HCT116 (cell line): ENCODE measurements around the gene SYNE3. TPM values are rescaled to one million over a fixed set of nuclear protein-coding genes. Genes with fewer than 3 reads are reported as not detected.

Experiments used
- ATAC-seq: fragments of 200-7000 bp; cut with Tn5 transposase; 2 replicates; pipeline ENCODE4 v1.9.1; 2020; ENCODE audit warnings: mild to moderate bottlenecking, moderate library complexity
- BruUV-seq: library from RNA; stranded (reverse); fragments of 400-500 nt; replicated peaks from 2 replicates; lab custom pipeline; 2021; lab: Mats Ljungman, UMichigan
- CTCF ChIA-PET: fragments of 300-600 bp; sonication (Branson Sonifier 250); formaldehyde crosslinking; loops from one replicate; lab custom pipeline; 2021; ENCODE audit warnings: antibody characterized with exemption; lab: Charles Lee
- POLR2A ChIA-PET: fragments of 300-600, 350-600 bp; sonication (Branson Sonifier 250); formaldehyde crosslinking; loops from one replicate; lab custom pipeline; 2021; ENCODE audit warnings: antibody characterized with exemption; lab: Charles Lee
- RAD21 ChIA-PET, 2 experiments: fragments of 300-600 bp; sonication (Branson Sonifier 250); formaldehyde crosslinking; loops; one replicate each; lab custom pipeline; 2023; ENCODE audit warnings: low total read pairs in 2 of 2; ENCODE audit not compliant: uncharacterized antibody in 2 of 2, unreplicated experiment in 2 of 2, low non-redundant PET in 1 of 2; lab: Charles Lee
- DNase-seq: peaks from one replicate; pipeline ENCODE4 v3.0.0-alpha.2; 2010; ENCODE audit warnings: low read depth, low spot score
- H2AFZ ChIP-seq: fragments of 200-600 bp; shearing (Covaris generic), sonication (generic); 2 replicates; pipeline ENCODE4 v1.6.1; 2017; ENCODE audit warnings: low read depth, mixed run types, mixed read lengths, antibody characterized with exemption, low read length; ENCODE audit not compliant: poor library complexity, severe bottlenecking
- H3K27ac ChIP-seq: 2 replicates; pipeline ENCODE4 v1.5.1; 2012; ENCODE audit warnings: low read depth, low read length
- H3K27me3 ChIP-seq: fragments of 200-600 bp; sonication (generic); 2 replicates; pipeline ENCODE4 v1.6.1; 2016; ENCODE audit warnings: mixed run types, low read length, mixed read lengths; ENCODE audit not compliant: insufficient read depth
- H3K36me3 ChIP-seq, 2 experiments: fragments of 200-500 bp in 1 of 2; fragments of 200-600 bp in 1 of 2; sonication (Bioruptor generic) in 1 of 2; sonication (generic) in 1 of 2; 2 replicates each; pipeline versions ENCODE4 v1.5.1 to v1.6.1; 2014 to 2016; ENCODE audit warnings: low read length in 2 of 2, inconsistent platforms in 1 of 2, mixed read lengths in 1 of 2, mixed run types in 1 of 2; ENCODE audit not compliant: insufficient read depth in 2 of 2, control insufficient read depth in 1 of 2
- H3K4me1 ChIP-seq, 2 experiments: fragments of 200-600 bp in 1 of 2; sonication (generic) in 1 of 2; 2 replicates each; pipeline versions ENCODE4 v1.5.1 to v1.6.1; 2012 to 2017; ENCODE audit warnings: low read length in 2 of 2, inconsistent platforms in 1 of 2, mild to moderate bottlenecking in 1 of 2, mixed read lengths in 1 of 2, mixed run types in 1 of 2, moderate library complexity in 1 of 2; ENCODE audit not compliant: insufficient read depth in 2 of 2, control insufficient read depth in 1 of 2
- H3K4me2 ChIP-seq: fragments of 200-600 bp; sonication (generic); 2 replicates; pipeline ENCODE4 v1.6.1; 2017; ENCODE audit warnings: mixed run types, low read length, mixed read lengths
- H3K4me3 ChIP-seq, 2 experiments: fragments of 200-600 bp in 1 of 2; sonication (generic) in 1 of 2; replicated peaks in 1 of 2; 2 replicates each; pipeline ENCODE4 v1.5.1; 2011 to 2016; ENCODE audit warnings: low read length in 2 of 2, control low read depth in 1 of 2, low read depth in 1 of 2, mild to moderate bottlenecking in 1 of 2, mixed read lengths in 1 of 2, mixed run types in 1 of 2
- H3K79me2 ChIP-seq: fragments of 200-600 bp; sonication (generic); 2 replicates; pipeline ENCODE4 v1.6.1; 2017; ENCODE audit warnings: mild to moderate bottlenecking, mixed run types, low read length, moderate library complexity, mixed read lengths; ENCODE audit not compliant: insufficient read depth
- H3K9ac ChIP-seq: fragments of 200-600 bp; sonication (generic); 2 replicates; pipeline ENCODE4 v1.6.1; 2016; ENCODE audit warnings: low read length, mixed read lengths
- H3K9me2 ChIP-seq: fragments of 200-600 bp; sonication (generic), shearing (Covaris generic); 2 replicates; pipeline ENCODE4 v1.6.1; 2017; ENCODE audit warnings: mixed run types, mild to moderate bottlenecking, moderate library complexity; ENCODE audit not compliant: insufficient read depth
- H3K9me3 ChIP-seq, 2 experiments: fragments of 200-500 bp in 1 of 2; fragments of 200-600 bp in 1 of 2; sonication (Bioruptor generic) in 1 of 2; sonication (generic) in 1 of 2; 2 replicates each; pipeline ENCODE4 v1.6.1; 2014 to 2017; ENCODE audit warnings: low read length in 2 of 2, mixed read lengths in 2 of 2, inconsistent platforms in 1 of 2, low read depth in 1 of 2, mild to moderate bottlenecking in 1 of 2, mixed run types in 1 of 2, moderate library complexity in 1 of 2; ENCODE audit not compliant: control insufficient read depth in 1 of 2, insufficient read depth in 1 of 2
- H4K20me1 ChIP-seq: fragments of 200-600 bp; sonication (generic), shearing (Covaris generic); 2 replicates; pipeline ENCODE4 v1.6.1; 2017; ENCODE audit warnings: mixed run types, mild to moderate bottlenecking, moderate library complexity; ENCODE audit not compliant: insufficient read depth
- EGR1 ChIP-seq: IDR thresholded peaks from 2 replicates; pipeline ENCODE4 v1.6.1; 2012; ENCODE audit warnings: low read depth
- EZH2phosphoT487 ChIP-seq: fragments of 200-600 bp; IDR thresholded peaks from 2 replicates; pipeline ENCODE4 v1.6.1; 2018; ENCODE audit warnings: antibody characterized with exemption, borderline replicate concordance
- FOSL1 ChIP-seq: IDR thresholded peaks from 2 replicates; pipeline ENCODE4 v1.6.1; 2012; ENCODE audit warnings: low read depth
- REST ChIP-seq: IDR thresholded peaks from 2 replicates; pipeline ENCODE4 v1.6.1; 2012; ENCODE audit warnings: low read depth
- SP1 ChIP-seq: IDR thresholded peaks from 2 replicates; pipeline ENCODE4 v1.6.1; 2012; ENCODE audit warnings: low read depth
- intact Hi-C: fragments of 100-400 bp; cut with micrococcal nuclease; formaldehyde crosslinking; loops from 2 replicates; pipeline ENCODE4 v1.10.0; 2022
- total RNA-seq: library from RNA; stranded (reverse); gene quantifications from one replicate; pipeline ENCODE4 v1.2.1, GENCODE V29; 2021; ENCODE audit not compliant: unreplicated experiment
- TF ChIP-seq, protein P1 (sequence below): IDR thresholded peaks from 2 replicates; pipeline ENCODE4 v1.6.1; 2012

The SYNE3 gene
- total RNA-seq, 1 experiment from 2014 or later: 3.6 TPM

- peaks cover 11 to 32% of the 10 kb centered on the region in 2 experiments for H3K4me1 ChIP-seq
- no peak overlapping the region for H3K4me3 ChIP-seq
- no peaks in the 10 kb centered on the region for H3K9me2 ChIP-seq
- no TSS peak for BruUV-seq
- no peak overlapping the region for H3K27ac ChIP-seq
- no peaks in the 10 kb centered on the region for H3K9me3 ChIP-seq
- POLR2A ChIA-PET: no interaction called here
- intact Hi-C loops: no loop called here
- CTCF ChIA-PET: no interaction called here
- DNase-seq (no peak), ATAC-seq (no peak)
- no peak overlapping the region for H3K9ac ChIP-seq
- H4K20me1 ChIP-seq: no peaks in the 10 kb centered on the region
- no peaks in the 10 kb centered on the region for H3K79me2 ChIP-seq
- no peak for TF ChIP-seq EGR1
- no peaks in the 10 kb centered on the region for H3K27me3 ChIP-seq
- RAD21 ChIA-PET: no interaction called here
- H3K36me3 ChIP-seq: no peaks in the 10 kb centered on the region
- H3K4me2 ChIP-seq: no peak overlapping the region
- no peak overlapping the region for H2AFZ ChIP-seq
These were observed 12.1 kb downstream of the SYNE3 start for GRCh38 chr14:95504135-95505029.

- Histone ChIP-seq H3K4me1 (peaks cover 11 to 32% of the 10 kb centered on the region in 2 experiments), H3K4me3 (no peak overlapping the region), H3K9me3 (no peaks in the 10 kb centered on the region), H4K20me1 (no peaks in the 10 kb centered on the region), H2AFZ (no peak overlapping the region), H3K27ac (no peak overlapping the region), H3K4me2 (no peak overlapping the region), H3K36me3 (no peaks in the 10 kb centered on the region), H3K9ac (no peak overlapping the region), H3K79me2 (no peaks in the 10 kb centered on the region), H3K27me3 (no peaks in the 10 kb centered on the region), H3K9me2 (no peaks in the 10 kb centered on the region)
- ChIA-PET CTCF (no interaction called here), RAD21 (no interaction called here), POLR2A (no interaction called here)
- intact Hi-C loops: no loop called here
- BruUV-seq: no TSS peak
- DNase-seq (no peak), ATAC-seq (no peak)
- TF ChIP-seq SP1 (no peak), REST (no peak), EZH2phosphoT487 (no peak), FOSL1 (no peak)
- TF ChIP-seq, protein P1, sequence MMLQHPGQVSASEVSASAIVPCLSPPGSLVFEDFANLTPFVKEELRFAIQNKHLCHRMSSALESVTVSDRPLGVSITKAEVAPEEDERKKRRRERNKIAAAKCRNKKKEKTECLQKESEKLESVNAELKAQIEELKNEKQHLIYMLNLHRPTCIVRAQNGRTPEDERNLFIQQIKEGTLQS: no peak
These were observed 12.9 kb downstream of the SYNE3 start for GRCh38 chr14:95503365-95504134.
